22Rv1 (cell line): ENCODE results near the gene BMPR2.
"Not testable (repeated sequence)": the region's sequence is repeated elsewhere in the genome, so short reads cannot be mapped to it uniquely, and the experiment has no call there.

Experiments
- H3K27ac ChIP-seq: fragments of 450-650 bp; 2 replicates; pipeline ENCODE4 v1.5.1; 2017
- ZFX ChIP-seq: fragments of 450-650 bp; IDR thresholded peaks from 2 replicates; pipeline ENCODE4 v1.6.1; 2017; ENCODE audit warnings: antibody characterized with exemption, borderline replicate concordance
- TF ChIP-seq, protein P1 (sequence below): fragments of 450-650 bp; IDR thresholded peaks from 2 replicates; pipeline ENCODE4 v1.5.1; 2017; ENCODE audit warnings: mild to moderate bottlenecking

Gene BMPR2

DNA sequence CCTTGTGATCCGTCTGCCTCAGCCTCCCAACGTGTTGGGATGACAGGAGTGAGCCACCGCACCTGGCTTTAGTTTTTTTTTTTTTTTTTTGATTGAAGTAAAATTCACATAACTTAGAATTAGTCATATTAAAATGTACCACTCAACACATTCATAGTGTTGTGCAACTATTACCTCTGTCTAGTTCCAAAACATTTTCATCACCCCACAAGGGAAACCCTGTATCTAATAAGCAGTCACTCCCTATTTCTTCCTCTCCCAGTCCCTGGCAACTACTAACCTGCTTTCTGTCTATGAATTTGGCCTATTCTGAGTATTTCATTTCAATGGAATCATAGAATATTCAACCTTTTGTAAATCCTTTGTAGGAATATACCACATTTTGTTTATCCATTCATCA lies 134.8 kb downstream of the BMPR2 start:
- H3K27ac ChIP-seq: no peak overlapping the region
- TF ChIP-seq, protein P1, sequence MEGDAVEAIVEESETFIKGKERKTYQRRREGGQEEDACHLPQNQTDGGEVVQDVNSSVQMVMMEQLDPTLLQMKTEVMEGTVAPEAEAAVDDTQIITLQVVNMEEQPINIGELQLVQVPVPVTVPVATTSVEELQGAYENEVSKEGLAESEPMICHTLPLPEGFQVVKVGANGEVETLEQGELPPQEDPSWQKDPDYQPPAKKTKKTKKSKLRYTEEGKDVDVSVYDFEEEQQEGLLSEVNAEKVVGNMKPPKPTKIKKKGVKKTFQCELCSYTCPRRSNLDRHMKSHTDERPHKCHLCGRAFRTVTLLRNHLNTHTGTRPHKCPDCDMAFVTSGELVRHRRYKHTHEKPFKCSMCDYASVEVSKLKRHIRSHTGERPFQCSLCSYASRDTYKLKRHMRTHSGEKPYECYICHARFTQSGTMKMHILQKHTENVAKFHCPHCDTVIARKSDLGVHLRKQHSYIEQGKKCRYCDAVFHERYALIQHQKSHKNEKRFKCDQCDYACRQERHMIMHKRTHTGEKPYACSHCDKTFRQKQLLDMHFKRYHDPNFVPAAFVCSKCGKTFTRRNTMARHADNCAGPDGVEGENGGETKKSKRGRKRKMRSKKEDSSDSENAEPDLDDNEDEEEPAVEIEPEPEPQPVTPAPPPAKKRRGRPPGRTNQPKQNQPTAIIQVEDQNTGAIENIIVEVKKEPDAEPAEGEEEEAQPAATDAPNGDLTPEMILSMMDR: no peak

DNA sequence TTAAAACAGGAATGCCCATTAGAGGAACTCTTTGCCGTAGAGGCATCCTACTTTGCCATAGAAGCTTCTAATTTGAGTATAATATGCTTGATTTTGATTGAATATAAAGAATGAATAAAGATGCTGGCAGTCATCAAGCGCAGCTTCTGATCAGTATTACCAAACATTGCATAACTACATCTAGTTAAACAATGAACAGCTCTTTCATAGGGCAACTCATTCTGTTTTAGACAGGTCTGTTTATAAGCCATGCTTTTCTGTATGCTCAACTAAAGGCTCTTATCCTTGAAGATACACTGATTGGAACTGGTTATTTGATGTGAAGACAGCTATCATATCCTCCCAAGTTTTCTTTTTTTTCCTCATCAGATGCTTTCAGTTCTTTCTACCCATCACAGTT lies 136.0 kb downstream of the BMPR2 start:
- H3K27ac ChIP-seq: no peak overlapping the region
- TF ChIP-seq, protein P1: no peak
- no peak for TF ChIP-seq ZFX

DNA sequence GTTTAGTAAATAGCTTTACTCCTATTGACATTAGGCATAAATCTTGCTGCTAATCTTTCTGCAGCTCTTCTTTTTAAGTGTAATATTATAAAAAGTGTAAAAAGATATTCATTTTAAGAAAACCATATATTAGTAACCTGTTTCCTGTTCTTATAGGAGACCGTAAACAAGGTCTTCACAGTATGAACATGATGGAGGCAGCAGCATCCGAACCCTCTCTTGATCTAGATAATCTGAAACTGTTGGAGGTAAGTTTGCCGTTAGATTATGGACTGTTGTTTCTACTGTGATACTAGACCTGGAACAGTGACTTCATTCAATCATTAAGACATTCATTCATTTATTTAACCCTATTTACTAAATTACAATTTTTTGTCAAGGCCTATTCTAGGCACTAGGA lies 138.6 kb downstream of the BMPR2 start:
- no peak overlapping the region for H3K27ac ChIP-seq
- no peak for TF ChIP-seq ZFX
- TF ChIP-seq, protein P1: no peak

DNA sequence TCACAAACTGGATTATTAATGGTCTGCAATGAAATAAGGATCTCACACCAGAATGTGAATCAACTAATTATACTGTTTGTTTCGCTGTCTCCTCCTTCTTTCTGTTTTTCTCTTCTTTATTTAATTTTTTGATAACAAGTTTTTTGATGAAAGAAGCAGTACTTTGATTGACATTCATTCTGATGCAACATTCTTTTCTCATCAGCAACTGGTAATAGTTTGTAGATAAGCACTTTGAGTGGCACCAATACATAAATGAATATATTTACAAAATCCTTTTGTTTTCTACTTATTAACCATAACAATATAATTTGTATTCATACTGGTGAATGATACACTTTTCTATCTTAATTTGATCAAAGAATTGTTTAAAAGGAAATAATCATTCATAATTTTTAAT lies 143.3 kb downstream of the BMPR2 start:
- no peak overlapping the region for H3K27ac ChIP-seq
- TF ChIP-seq, protein P1: no peak
- TF ChIP-seq ZFX: no peak

DNA sequence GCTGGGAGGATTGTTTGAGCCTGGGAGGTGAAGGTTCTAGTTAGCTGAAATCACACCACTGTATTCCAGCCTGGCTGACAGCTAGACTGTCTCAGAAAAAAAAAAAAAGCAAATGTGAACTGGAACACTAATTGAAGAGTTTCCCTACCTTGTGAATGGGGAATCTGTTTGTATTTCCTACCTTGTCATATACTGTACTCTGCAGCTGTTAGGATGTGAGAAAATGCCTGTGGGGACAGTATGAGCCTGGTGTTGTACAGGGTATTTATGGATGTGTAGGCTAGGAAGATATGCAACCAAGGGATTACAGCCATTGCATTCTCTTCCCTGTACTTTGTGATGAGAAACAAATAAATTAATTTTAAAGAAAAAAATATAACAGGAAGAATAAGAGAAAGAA lies 145.3 kb downstream of the BMPR2 start:
- TF ChIP-seq, protein P1: no peak
- H3K27ac ChIP-seq: no peak overlapping the region

DNA sequence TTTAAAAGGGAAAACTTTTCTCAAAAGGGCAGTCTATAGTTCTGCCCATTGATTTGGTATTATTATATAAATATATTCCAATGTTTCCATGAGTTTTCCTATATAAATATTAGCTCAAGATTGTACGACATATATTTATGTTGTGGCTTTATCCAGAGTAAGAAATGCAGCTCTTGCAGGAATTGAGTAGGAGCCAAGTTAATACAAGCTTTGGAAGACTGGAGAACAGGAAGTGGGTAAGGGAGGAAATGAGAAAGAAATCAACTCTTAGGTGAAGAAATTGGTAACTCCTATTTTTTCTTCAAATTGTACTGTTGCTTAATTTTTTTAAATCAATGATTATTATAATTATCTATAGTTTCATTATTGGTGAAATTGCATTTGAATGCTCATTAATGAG lies 153.3 kb downstream of the BMPR2 start:
- no peak for TF ChIP-seq ZFX
- TF ChIP-seq, protein P1: no peak

DNA sequence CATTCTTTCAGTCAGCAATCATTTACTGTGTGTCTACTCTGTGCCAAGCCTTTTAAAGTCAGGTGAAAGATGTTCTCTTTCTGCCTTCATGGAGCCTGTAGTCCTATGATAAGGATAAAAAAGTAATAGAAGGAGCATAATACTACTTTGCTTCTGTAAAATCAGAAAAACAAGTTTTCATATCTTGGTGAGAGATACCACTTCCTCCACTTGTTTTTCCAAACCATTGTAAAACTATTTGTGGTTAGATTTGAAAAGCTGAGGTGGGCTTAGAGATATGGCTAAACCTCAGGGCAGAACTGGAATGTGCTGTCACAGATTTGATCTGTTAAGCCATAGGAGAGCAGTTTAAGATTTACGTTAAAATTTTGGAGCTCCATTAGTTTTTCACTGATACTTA lies 153.9 kb downstream of the BMPR2 start:
- no peak for TF ChIP-seq ZFX
- TF ChIP-seq, protein P1: no peak
- H3K27ac ChIP-seq: peak overlapping the region; percentile 59

More for the DNA sequence above, 153.3 kb downstream of the BMPR2 start:
- peak overlapping the region; percentile 59 for H3K27ac ChIP-seq

DNA sequence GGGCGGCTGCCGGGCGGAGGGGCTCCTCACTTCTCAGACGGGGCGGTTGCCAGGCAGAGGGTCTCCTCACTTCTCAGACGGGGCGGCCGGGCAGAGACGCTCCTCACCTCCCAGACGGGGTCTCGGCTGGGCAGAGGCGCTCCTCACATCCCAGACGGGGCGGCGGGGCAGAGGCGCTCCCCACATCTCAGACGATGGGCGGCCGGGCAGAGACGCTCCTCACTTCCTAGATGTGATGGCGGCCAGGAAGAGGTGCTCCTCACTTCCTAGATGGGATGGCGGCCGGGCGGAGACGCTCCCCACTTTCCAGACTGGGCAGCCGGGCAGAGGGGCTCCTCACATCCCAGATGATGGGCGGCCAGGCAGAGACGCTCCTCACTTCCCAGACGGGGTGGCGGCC lies 159.2 kb downstream of the BMPR2 start:
- not testable (repeated sequence) for H3K27ac ChIP-seq
